ENCODE results near the gene HOXB9. TPM values are rescaled to one million over a fixed set of nuclear protein-coding genes. Genes with fewer than 3 reads are reported as not detected.
A peak's percentile ranks its signal among the peaks of the same experiment; 100 is the strongest.

Gene HOXB9
- total and polyA plus RNA-seq, 8 donors: 11.3 TPM; not detected in 7

DNA sequence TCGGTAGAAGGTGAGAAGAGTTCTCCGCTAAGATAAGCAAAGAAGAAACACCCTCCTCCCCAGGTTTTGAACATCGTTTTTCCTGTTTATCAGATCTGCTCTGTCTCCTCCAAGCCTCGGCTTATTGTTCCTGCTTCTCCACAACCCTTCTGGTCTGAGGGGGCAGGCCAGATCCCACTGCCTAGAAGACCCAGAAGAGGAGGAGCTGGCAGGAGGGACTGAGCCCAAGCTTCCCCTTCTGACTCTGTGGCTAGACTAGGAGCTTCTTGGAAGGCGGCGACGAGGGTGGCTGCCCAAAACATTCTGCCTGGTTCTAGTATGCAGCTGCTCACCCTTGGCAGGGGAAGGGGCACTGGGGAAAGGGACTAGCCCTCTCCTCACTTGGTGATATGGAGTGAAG is 27.4 kb downstream of the HOXB9 start:
- H3K27ac ChIP-seq: peak overlapping the region in 4 of 5 donors; percentile 6 to 95 (median 92)
- no peak for DNase-seq
- intact Hi-C loops (cut with DNase I; ENCODE audit: low total_unique reads): no loop called here
- H3K4me1 ChIP-seq: peaks cover 8 to 93% (median 69%) of the 10 kb centered on the region in 4 donors
- H3K36me3 ChIP-seq: no peaks in the 10 kb centered on the region
- no peaks in the 10 kb centered on the region for H3K9me3 ChIP-seq
- 23 to 50% (median 31%) methylated on average over 7 of the region's 7 CpGs for WGBS, 5 donors
- no peak for TF ChIP-seq EP300 (IDR thresholded peaks at IDR 0.05)
- TF ChIP-seq POLR2A (IDR thresholded peaks at IDR 0.05): no peak
- TF ChIP-seq, protein P1, sequence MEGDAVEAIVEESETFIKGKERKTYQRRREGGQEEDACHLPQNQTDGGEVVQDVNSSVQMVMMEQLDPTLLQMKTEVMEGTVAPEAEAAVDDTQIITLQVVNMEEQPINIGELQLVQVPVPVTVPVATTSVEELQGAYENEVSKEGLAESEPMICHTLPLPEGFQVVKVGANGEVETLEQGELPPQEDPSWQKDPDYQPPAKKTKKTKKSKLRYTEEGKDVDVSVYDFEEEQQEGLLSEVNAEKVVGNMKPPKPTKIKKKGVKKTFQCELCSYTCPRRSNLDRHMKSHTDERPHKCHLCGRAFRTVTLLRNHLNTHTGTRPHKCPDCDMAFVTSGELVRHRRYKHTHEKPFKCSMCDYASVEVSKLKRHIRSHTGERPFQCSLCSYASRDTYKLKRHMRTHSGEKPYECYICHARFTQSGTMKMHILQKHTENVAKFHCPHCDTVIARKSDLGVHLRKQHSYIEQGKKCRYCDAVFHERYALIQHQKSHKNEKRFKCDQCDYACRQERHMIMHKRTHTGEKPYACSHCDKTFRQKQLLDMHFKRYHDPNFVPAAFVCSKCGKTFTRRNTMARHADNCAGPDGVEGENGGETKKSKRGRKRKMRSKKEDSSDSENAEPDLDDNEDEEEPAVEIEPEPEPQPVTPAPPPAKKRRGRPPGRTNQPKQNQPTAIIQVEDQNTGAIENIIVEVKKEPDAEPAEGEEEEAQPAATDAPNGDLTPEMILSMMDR (IDR thresholded peaks at IDR 0.05): no peak
- no peak for TF ChIP-seq POLR2AphosphoS5 (IDR thresholded peaks at IDR 0.05)
- peak overlapping the region in 2 of 4 donors; percentile 55 to 58 for H3K4me3 ChIP-seq
- H3K27me3 ChIP-seq: peaks cover 0 to 100% (median 99%) of the 10 kb centered on the region in 3 donors

DNA sequence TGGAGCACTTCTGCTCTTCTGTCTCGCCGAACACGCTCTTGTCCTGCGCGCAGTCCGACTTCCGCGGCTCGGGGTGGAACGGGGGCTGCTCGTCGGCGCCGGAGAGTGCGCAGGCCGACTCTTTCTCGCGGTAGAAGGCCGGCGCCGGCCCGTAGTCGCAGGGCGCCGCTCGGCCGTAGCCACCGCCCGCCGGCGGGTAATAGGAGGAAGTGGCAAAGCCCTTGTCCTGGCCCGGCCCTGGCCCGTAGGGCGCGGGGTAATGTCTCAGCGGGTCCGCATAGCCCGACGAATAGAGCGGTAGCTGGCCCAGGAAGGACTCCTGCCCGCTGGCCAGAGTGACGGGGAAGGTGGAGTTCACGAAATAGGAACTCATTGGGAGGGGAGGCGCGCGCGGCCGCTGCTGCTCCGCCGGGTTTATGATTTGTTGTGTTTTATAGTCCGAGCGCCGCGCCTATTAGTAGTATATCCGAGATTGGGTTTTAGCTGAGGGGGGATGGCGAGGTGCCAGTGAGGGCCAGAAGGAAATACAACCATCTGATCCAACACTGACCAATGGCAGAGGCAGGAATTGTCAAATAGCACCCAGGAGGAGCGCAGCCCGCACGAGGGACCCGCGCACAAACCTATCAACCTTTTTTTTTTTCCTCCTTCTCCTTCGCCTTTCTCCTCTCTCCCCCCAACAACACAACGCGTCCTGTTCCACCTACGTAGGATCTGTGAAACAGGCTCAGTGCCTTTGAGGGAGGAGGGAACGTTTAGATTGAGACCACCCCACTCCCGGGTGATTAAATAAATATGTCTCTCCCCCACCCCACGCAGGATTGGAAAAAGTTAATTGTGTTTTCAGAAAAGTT is 28.2 kb downstream of the HOXB9 start:
- Histone ChIP-seq H3K4me1 (peaks cover 8 to 99% (median 73%) of the 10 kb centered on the region in 4 donors), H3K4me3 (peak overlapping the region; percentile 52 to 58 (median 56)), H3K9me3 (no peaks in the 10 kb centered on the region), H3K27me3 (peaks cover 2 to 100% (median 97%) of the 10 kb centered on the region in 3 donors), H3K36me3 (no peaks in the 10 kb centered on the region), H3K27ac (peak overlapping the region; percentile 79 to 95 (median 93))
- WGBS, 5 donors: 1 to 3% (median 2%) methylated on average over 65 to 68 of the region's 68 CpGs
- intact Hi-C loops (cut with DNase I; ENCODE audit: low total_unique reads): no loop called here
- peak; percentile 47 to 87 for DNase-seq
- TF ChIP-seq POLR2AphosphoS5 (IDR thresholded peaks at IDR 0.05) (peak in 2 of 3 donors; percentile 31 to 73), EP300 (IDR thresholded peaks at IDR 0.05) (no peak)

DNA sequence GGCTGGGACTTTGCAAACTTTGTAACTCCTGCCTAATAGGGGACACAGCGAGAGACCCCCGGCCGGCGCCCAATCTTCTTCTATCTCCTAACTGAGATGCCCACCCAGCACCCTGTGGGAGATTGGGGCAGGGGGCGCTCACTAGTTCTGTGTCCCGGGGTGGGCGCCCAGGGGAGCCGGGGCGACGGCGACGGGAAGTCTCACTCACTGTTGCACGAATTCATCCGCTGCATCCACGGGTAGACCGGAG is 28.7 kb downstream of the HOXB9 start:
- no peaks in the 10 kb centered on the region for H3K36me3 ChIP-seq
- peak overlapping the region; percentile 52 to 58 (median 56) for H3K4me3 ChIP-seq
- peaks cover 3 to 100% (median 97%) of the 10 kb centered on the region in 3 donors for H3K27me3 ChIP-seq
- peaks cover 8 to 99% (median 71%) of the 10 kb centered on the region in 4 donors for H3K4me1 ChIP-seq
- DNase-seq: no peak
- H3K27ac ChIP-seq: peak overlapping the region; percentile 79 to 95 (median 93)
- TF ChIP-seq POLR2AphosphoS5 (IDR thresholded peaks at IDR 0.05): no peak
- no peak for TF ChIP-seq POLR2A (IDR thresholded peaks at IDR 0.05)
- no peak for TF ChIP-seq EP300 (IDR thresholded peaks at IDR 0.05)
- intact Hi-C loops (cut with DNase I; ENCODE audit: low total_unique reads): no loop called here
- H3K9me3 ChIP-seq: no peaks in the 10 kb centered on the region
- WGBS, 5 donors: 2 to 7% (median 3%) methylated on average over 9 to 16 of the region's 16 CpGs

DNA sequence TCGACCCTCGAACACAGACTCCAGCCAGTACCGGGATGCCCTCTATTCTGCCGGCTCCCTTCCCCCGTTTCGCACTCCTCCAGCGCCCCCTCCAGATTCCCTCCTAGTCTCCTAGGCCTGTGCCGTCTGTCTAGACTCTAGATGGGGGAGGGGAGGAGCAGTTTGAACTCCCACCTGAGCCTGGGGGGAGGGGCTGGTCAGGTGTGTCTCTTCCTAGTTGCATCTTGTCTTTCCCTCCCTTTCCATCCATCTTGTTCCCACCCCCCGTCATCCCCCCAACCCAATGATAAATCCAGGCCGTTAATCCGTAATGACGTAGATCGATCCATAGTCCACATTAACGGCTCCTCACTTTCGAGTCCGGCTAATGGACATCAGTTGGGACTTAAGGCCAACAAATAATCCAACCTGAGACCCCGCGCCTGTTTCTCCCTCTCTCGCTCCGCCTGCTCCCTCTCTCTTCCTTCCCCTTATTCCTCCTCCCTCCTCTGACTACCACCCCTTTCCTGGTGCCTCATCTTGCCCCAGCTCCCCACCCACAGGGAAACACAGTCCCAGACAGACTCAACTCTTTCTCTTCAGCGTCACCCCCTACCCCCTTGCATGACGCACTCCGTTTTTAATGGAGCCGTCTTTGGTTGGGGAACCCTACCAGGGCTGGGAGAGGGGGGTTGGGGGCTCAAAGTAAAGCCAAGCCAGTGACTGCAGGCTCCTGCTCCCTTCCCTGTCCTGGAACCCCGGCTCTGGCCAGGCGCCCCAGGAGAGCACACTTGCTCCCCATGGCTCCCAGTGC is 29.2 kb downstream of the HOXB9 start:
- no peaks in the 10 kb centered on the region for H3K9me3 ChIP-seq
- intact Hi-C loops (cut with DNase I; ENCODE audit: low total_unique reads): no loop called here
- H3K4me1 ChIP-seq: peaks cover 8 to 99% (median 68%) of the 10 kb centered on the region in 4 donors
- peak overlapping the region; percentile 79 to 95 (median 93) for H3K27ac ChIP-seq
- DNase-seq: no peak
- H3K36me3 ChIP-seq: no peaks in the 10 kb centered on the region
- H3K4me3 ChIP-seq: peak overlapping the region; percentile 52 to 58 (median 56)
- H3K27me3 ChIP-seq: peaks cover 3 to 100% (median 97%) of the 10 kb centered on the region in 3 donors
- no peak for TF ChIP-seq EP300 (IDR thresholded peaks at IDR 0.05)
- TF ChIP-seq POLR2AphosphoS5 (IDR thresholded peaks at IDR 0.05): peak in 1 of 3 donors; percentile 40
- 8 to 11% (median 9%) methylated on average over 25 to 26 of the region's 26 CpGs for WGBS, 5 donors

DNA sequence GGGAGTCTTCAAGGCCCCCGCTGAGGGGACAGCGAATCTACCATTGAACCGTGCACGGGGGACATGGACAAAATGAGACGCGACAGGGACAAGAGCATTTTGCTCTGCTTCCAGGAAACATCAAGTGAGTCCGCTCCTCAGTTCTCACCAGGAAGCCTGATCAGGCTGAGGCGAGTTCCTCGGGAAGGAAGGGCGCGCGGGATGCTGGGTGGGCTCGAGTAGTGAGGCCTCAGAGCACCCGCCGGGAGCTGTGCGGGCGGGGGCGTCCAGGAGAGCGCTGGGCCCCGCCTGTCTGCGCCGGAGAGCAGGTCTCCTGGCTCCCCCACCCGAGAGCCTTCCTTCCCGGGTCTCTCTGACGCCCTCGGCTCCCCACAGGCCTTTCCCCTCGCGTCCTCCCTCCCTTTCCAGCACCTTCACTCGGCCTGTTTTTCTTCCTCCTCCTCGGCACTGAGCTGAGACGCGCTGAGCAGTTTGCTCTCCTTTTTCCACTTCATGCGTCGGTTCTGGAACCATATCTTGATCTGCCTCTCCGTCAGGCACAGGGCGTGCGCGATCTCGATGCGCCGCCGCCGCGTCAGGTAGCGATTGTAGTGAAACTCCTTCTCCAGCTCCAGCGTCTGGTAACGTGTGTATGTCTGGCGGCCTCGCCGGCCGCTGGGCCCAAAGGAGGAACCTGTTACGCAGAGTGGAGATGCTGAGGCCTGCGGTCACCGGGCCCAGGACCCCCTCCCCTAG is 30.0 kb downstream of the HOXB9 start:
- no peak for DNase-seq
- H3K27ac ChIP-seq: peak overlapping the region; percentile 79 to 95 (median 93)
- peak overlapping the region; percentile 52 to 58 (median 56) for H3K4me3 ChIP-seq
- WGBS, 5 donors: 10 to 26% (median 19%) methylated on average over 46 to 54 of the region's 54 CpGs
- H3K27me3 ChIP-seq: peaks cover 3 to 100% (median 97%) of the 10 kb centered on the region in 3 donors
- no peaks in the 10 kb centered on the region for H3K36me3 ChIP-seq
- intact Hi-C loops (cut with DNase I; ENCODE audit: low total_unique reads): no loop called here
- H3K9me3 ChIP-seq: no peaks in the 10 kb centered on the region
- TF ChIP-seq POLR2AphosphoS5 (IDR thresholded peaks at IDR 0.05): no peak
- H3K4me1 ChIP-seq: peaks cover 8 to 93% (median 61%) of the 10 kb centered on the region in 4 donors
